Activated CD8-positive, alpha-beta memory T cell treated with anti-CD3 and anti-CD28 coated beads, Interleukin-2, amount 10 ng/mL, durations not matched to agents 7 days and 5 days (primary cell): ENCODE measurements around the gene HS3ST6. TPM values are rescaled to one million over a fixed set of nuclear protein-coding genes. Genes with fewer than 3 reads are reported as not detected.

ENCODE experiments used
- ATAC-seq: fragments of 150-1000 bp; cut with Tn5 transposase; one replicate; pipeline ENCODE4 v1.10.0; 2021; ENCODE audit warnings: moderate library complexity
- CTCF ChIA-PET: fragments of 350-600 bp; sonication (Branson Sonifier 250); formaldehyde crosslinking; loops from one replicate; lab custom pipeline; 2021; ENCODE audit warnings: antibody characterized with exemption; lab: Charles Lee
- DNase-seq: peaks from one replicate; pipeline ENCODE4 v3.0.0-alpha.2; 2020
- H3K27ac Mint-ChIP-seq: one replicate; pipeline ENCODE4 v1.8.0; 2021; ENCODE audit warnings: mild to moderate bottlenecking, mixed read lengths
- H3K27me3 Mint-ChIP-seq: one replicate; pipeline ENCODE4 v1.8.0; 2021; ENCODE audit warnings: mixed read lengths
- H3K36me3 Mint-ChIP-seq: one replicate; pipeline ENCODE4 v1.8.0; 2021; ENCODE audit warnings: mild to moderate bottlenecking, mixed read lengths
- H3K4me1 Mint-ChIP-seq: one replicate; pipeline ENCODE4 v1.8.0; 2021; ENCODE audit warnings: mixed read lengths
- H3K4me3 Mint-ChIP-seq: one replicate; pipeline ENCODE4 v1.8.0; 2021; ENCODE audit warnings: mild to moderate bottlenecking, moderate library complexity, mixed read lengths
- H3K9me3 Mint-ChIP-seq: one replicate; pipeline ENCODE4 v1.8.0; 2022; ENCODE audit warnings: low read depth, mixed read lengths
- total RNA-seq, 2 experiments: library from RNA; stranded (reverse); gene quantifications; one replicate each; pipeline ENCODE4 v1.2.3, GENCODE V29; 2021

The HS3ST6 gene
- total RNA-seq, 2 experiments from 2014 or later: not detected

DNA sequence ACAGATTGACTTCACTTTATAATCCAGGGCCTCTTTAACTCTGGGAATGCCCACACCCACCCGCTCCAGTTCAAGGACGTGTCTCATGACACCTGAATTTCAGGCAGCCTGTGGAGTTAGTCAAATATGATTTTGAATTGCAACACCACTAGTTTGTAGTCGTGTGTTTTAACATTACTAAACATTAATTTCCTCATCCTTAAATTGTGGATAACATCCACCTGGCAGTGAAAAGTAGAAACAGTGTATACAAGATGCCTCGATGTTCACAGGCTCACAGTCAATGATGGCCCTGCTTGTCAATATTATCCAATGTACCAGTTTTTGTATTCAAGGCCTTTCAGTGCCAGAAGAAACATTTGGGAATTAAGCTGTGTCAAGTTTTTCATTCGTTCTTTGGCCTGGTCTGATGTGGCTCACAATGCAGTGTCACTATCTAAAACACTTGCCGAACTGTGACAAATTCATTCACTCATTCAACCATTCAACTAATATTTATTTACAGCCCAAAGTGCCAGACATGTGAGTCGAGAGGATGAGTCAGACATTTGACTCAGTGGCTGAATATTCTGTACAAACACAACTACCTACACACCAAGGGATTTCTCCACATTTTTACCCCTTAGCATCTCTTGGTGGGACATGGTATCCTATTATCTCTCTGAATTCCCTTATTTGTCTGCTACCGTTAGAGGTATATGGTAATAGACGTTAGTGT is 47.7 kb downstream of the HS3ST6 start:
- no peaks in the 10 kb centered on the region for H3K9me3 Mint-ChIP-seq
- no peak for DNase-seq
- H3K27ac Mint-ChIP-seq: no peak overlapping the region
- peaks cover 4% of the 10 kb centered on the region for H3K4me1 Mint-ChIP-seq
- H3K27me3 Mint-ChIP-seq: peaks cover 21% of the 10 kb centered on the region
- CTCF ChIA-PET: interaction anchor here (1.0 to 1.3 kb wide), 3 partner anchors 8 to 270 kb away, joined by 4 to 5 read pairs (median 5); no protein-coding TSS in a partner anchor
- H3K4me3 Mint-ChIP-seq: no peak overlapping the region
- ATAC-seq: no peak
- no peaks in the 10 kb centered on the region for H3K36me3 Mint-ChIP-seq

DNA sequence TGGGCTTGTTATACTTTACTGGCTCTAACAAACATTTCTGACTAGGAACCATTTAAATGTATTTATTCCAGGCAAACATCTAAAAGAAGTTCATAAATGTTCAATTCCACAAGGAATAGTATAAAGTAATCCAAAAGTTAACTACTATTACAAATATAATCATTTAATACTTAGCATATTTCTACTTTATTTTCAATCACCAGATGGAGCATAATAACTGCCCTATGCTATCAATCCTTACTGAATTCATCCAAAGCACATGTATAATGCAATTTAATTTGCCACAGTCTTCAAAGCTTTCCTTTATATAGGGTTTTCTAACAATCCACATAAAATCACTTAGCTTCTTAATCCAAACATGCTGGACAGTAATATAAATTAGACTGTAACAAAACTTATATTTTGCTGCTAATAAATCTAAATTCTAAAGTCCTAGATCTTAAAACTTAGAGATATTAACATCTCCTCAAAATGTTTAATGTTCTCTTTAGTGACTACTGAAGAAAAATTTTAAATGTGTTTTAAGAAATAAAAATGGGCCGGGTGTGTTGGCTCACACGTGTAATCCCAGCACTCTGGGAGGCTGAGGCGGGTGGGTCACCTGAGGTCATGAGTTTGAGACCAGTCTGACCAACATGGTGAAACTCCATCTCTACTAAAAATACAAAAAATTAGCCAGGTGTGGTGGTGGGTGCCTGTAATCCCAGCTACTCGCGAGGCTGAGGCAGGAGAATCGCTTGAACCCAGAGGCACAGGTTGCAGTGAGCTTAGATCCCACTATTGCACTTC is 52.1 kb downstream of the HS3ST6 start:
- Mint-ChIP-seq H3K4me3 (no peak overlapping the region), H3K27me3 (peaks cover 22% of the 10 kb centered on the region), H3K4me1 (peaks cover 4% of the 10 kb centered on the region), H3K9me3 (no peaks in the 10 kb centered on the region), H3K27ac (no peak overlapping the region), H3K36me3 (no peaks in the 10 kb centered on the region)
- CTCF ChIA-PET: interaction anchor here (0.6 to 3.4 kb wide), 5 partner anchors 9 to 157 kb away, joined by 3 to 24 read pairs (median 3); no protein-coding TSS in a partner anchor
- ATAC-seq (no peak), DNase-seq (no peak)

DNA sequence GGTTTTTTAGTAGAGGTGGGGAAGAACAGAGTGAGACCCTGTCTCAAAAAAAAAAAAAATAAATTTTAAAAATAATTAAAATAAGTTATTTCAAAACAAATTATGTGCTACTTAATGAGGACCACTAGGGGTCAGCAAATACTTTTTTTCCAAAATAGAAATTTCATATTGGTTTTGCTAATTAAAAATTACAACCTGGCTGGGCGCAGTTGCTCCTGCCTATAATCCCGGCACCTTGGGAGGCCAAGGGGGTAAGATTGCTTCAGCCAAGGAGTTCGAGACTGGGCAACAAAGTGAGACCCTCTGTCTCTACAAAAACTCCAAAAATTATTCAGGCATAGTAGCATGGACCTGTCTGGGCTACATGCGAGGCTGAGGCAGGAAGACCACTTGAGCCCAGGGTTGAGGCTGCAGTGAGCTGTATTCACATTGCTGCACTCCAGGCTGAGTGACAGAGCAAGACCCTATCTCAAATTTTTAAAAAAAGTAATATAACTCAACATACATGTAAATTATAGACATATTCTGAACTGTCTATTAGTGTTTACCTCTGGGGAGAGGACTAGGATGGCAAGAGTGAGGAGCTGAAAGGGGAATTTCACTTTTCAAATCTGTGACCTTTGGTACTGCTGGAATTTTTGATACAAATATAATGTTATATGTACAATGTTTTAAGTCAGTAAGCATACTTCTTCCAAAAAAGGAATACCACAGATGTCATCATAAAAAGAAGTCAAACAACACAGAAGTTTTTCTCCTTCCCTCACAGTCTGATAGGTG is 54.3 kb downstream of the HS3ST6 start:
- DNase-seq (no peak), ATAC-seq (peak; percentile 27)
- H3K4me3 Mint-ChIP-seq: no peak overlapping the region
- CTCF ChIA-PET: interaction anchor here (0.5 to 3.4 kb wide), 9 partner anchors 13 to 1980 kb away, joined by 3 to 24 read pairs (median 4); partner anchors contain the start of gene RPS2
- H3K36me3 Mint-ChIP-seq: no peaks in the 10 kb centered on the region
- H3K4me1 Mint-ChIP-seq: peaks cover 4% of the 10 kb centered on the region
- H3K9me3 Mint-ChIP-seq: no peaks in the 10 kb centered on the region
- H3K27ac Mint-ChIP-seq: no peak overlapping the region
- H3K27me3 Mint-ChIP-seq: peaks cover 41% of the 10 kb centered on the region

DNA sequence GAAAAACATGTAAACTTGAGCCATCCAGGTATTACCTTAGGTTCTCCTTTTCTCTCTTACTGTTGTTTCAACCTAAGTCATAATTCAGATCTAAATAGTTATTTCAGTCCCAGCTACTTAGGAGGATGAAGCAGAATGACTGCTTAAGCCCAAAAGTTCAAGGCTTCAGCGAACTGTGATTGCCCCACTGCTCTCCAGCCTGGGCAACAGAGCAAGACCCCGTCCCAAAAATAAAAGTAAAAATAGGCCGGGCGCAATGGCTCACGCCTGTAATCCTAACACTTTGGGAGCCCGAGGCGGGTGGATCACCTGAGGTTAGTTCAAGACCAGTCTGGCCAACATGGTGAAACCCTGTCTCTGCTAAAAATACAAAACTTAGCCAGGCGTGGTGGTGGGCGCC is 55.8 kb downstream of the HS3ST6 start:
- H3K36me3 Mint-ChIP-seq: no peaks in the 10 kb centered on the region
- DNase-seq (no peak), ATAC-seq (no peak)
- CTCF ChIA-PET: interaction anchor here (1.1 to 1.8 kb wide), 7 partner anchors 9 to 142 kb away, joined by 4 to 8 read pairs (median 5); no protein-coding TSS in a partner anchor
- H3K27me3 Mint-ChIP-seq: peaks cover 53% of the 10 kb centered on the region
- no peaks in the 10 kb centered on the region for H3K9me3 Mint-ChIP-seq
- no peak overlapping the region for H3K4me3 Mint-ChIP-seq
- H3K27ac Mint-ChIP-seq: no peak overlapping the region
- H3K4me1 Mint-ChIP-seq: peaks cover 4% of the 10 kb centered on the region

DNA sequence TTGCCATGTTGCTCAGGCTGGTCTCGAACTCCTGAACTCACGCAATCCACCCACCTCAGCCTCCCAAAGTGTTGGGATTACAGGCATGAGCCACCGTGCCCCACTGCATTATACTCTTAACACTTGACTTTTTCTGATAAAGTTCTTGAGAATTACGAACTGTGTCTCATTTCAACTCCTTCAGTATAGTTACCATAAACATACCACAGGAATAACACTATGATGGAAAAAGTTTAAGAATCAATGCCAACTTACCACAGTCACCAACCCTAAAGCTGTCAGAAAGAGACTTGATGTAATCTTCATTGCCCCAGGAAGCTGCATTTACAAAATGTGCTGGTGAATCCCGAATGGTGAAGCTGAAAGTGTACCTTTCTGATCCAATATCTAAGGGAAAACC is 56.5 kb downstream of the HS3ST6 start:
- Mint-ChIP-seq H3K9me3 (no peaks in the 10 kb centered on the region), H3K27ac (no peak overlapping the region), H3K36me3 (no peaks in the 10 kb centered on the region), H3K27me3 (peaks cover 57% of the 10 kb centered on the region), H3K4me1 (peaks cover 4% of the 10 kb centered on the region), H3K4me3 (no peak overlapping the region)
- CTCF ChIA-PET: interaction anchor here (1.2 to 1.8 kb wide), 5 partner anchors 9 to 79 kb away, joined by 4 to 8 read pairs (median 5); no protein-coding TSS in a partner anchor
- DNase-seq: no peak
- ATAC-seq: no peak

Other genes starting within 250 kb of the HS3ST6 start
- gene JPT2, start 240.1 kb downstream of the HS3ST6 start, total RNA-seq: 10 to 100 TPM; 55.0 to 62.4 TPM
- gene MAPK8IP3, start 212.2 kb downstream of the HS3ST6 start, total RNA-seq: 100 to 1,000 TPM in 1 of 2 experiments, 10 to 100 TPM in 1; 78.9 to 101 TPM
- gene NME3, start 146.9 kb downstream of the HS3ST6 start, total RNA-seq: 10 to 100 TPM; 46.0 to 50.4 TPM
- gene EME2, start 145.6 kb downstream of the HS3ST6 start, total RNA-seq: 10 to 100 TPM; 22.3 to 34.6 TPM
- 100 to 1,000 TPM; 134 to 154 TPM for gene MRPS34, start 145.3 kb downstream of the HS3ST6 start, total RNA-seq
- 10 to 100 TPM; 35.7 to 36.5 TPM for gene SPSB3, start 135.8 kb downstream of the HS3ST6 start, total RNA-seq
- gene NUBP2, start 135.5 kb downstream of the HS3ST6 start, total RNA-seq: 10 to 100 TPM; 52.5 to 64.0 TPM
- not detected for gene IGFALS, start 124.7 kb downstream of the HS3ST6 start, total RNA-seq
- 10 to 100 TPM; 44.1 to 44.2 TPM for gene HAGH, start 91.6 kb downstream of the HS3ST6 start, total RNA-seq
- 10 to 100 TPM; 11.3 to 12.9 TPM for gene FAHD1, start 91.2 kb downstream of the HS3ST6 start, total RNA-seq
- gene MEIOB, start 46.3 kb downstream of the HS3ST6 start, total RNA-seq: not detected
- gene MSRB1, start 24.8 kb upstream of the HS3ST6 start, total RNA-seq: 10 to 100 TPM; 14.5 to 19.8 TPM
- gene RPL3L, start 36.3 kb upstream of the HS3ST6 start, total RNA-seq: under 1 TPM in 1 of 2 experiments, not detected in 1; 0.42 TPM
- gene NDUFB10, start 41.1 kb upstream of the HS3ST6 start, total RNA-seq: 100 to 1,000 TPM; 148 to 158 TPM
- gene RPS2, start 46.4 kb upstream of the HS3ST6 start, total RNA-seq: 1,000 to 10,000 TPM; 2,823 to 3,048 TPM
- not detected for gene RNF151, start 48.4 kb upstream of the HS3ST6 start, total RNA-seq
- gene TBL3, start 53.6 kb upstream of the HS3ST6 start, total RNA-seq: 10 to 100 TPM; 41.9 to 42.3 TPM
- under 1 TPM in 1 of 2 experiments, not detected in 1; 0.26 TPM for gene NOXO1, start 63.1 kb upstream of the HS3ST6 start, total RNA-seq
- gene GFER, start 65.8 kb upstream of the HS3ST6 start, total RNA-seq: 10 to 100 TPM; 33.5 to 40.9 TPM
- gene SYNGR3, start 71.6 kb upstream of the HS3ST6 start, total RNA-seq: 10 to 100 TPM in 1 of 2 experiments, 1 to 10 TPM in 1; 6.4 to 17.6 TPM
- 10 to 100 TPM; 76.2 to 94.5 TPM for gene ZNF598, start 91.4 kb upstream of the HS3ST6 start, total RNA-seq
- gene NPW, start 101.4 kb upstream of the HS3ST6 start, total RNA-seq: 1 to 10 TPM; 1.1 to 6.3 TPM
- 1 to 10 TPM; 1.3 to 2.2 TPM for gene NHERF2, start 108.5 kb upstream of the HS3ST6 start, total RNA-seq
- 10 to 100 TPM; 34.3 to 37.5 TPM for gene NTHL1, start 129.4 kb upstream of the HS3ST6 start, total RNA-seq
- 100 to 1,000 TPM; 101 to 115 TPM for gene TSC2, start 129.6 kb upstream of the HS3ST6 start, total RNA-seq
- gene PKD1, start 217.5 kb upstream of the HS3ST6 start, total RNA-seq: 100 to 1,000 TPM in 1 of 2 experiments, 10 to 100 TPM in 1; 60.1 to 100 TPM
- gene RAB26, start 230.2 kb upstream of the HS3ST6 start, total RNA-seq: under 1 TPM; 0.68 to 0.70 TPM
- 10 to 100 TPM; 59.5 to 72.9 TPM for gene TRAF7, start 237.4 kb upstream of the HS3ST6 start, total RNA-seq